Measurements from ENCODE around the gene RABEP1.
"Not testable (repeated sequence)": the region's sequence is repeated elsewhere in the genome, so short reads cannot be mapped to it uniquely, and the experiment has no call there.

The RABEP1 gene

DNA sequence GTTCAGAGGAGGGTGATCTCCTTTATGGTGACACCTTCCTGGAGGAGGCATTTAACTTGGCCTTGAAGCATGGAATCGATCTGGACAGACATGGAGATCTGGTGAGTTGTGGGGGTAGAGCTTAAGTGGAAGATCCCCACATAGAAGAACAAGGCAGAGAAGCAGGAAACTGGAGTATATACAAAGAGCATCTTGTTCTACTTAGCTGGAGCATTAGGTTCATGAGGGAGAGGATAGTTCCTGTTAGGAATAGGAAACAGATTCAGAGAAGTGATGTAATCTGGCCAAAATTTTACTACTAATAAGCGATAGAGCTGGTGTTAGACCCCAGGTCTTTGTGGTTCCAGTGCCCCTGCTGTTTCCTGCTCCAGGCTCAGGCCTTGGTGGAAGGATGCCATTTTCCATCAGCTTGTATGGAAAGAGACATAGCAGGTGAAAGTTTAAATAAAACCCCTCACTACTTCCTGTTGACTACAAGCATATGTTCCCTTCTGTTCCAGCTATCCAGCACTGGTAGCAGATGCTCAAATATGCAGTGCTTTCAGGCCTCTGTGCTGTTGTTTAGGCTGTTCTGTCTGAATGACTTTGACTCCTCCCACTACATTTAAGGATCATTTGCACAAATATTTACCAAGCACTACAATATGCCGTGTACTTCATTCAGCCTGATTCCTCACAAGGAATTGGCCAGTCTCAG is 147.3 kb downstream of the RABEP1 start:
- DNase-seq, result no peak

DNA sequence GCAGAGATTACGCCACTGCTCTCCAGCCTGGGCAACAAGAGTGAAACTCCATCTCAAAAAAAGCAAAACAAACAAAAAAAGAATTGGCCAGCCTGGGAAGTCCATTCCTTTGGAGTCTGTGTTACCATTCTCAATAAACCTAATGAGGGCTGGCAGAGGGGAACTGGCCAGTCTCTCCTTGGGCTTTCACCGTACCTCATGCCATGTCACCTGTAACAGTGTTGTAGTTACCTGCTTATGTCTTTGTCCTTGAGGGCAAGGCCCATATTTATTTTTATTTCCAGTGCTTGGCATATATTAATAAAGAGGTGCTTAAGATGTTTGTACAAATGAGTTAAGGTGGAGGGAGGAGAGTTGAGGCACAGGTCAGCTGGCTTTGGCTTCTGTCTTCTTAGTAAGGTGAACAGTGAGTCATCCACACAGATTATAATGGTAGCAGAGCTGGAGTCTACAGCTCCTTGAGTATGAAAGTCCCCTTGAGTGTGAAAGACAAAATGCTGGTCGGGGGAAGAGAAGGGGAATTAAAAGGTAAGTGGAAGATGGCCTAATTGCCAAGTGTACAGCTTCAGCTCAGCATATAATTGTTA is 148.4 kb downstream of the RABEP1 start:
- no peak for DNase-seq

- DNase-seq, result not testable (repeated sequence)
Observed at GRCh38 chr17:5431234-5431633, 149.2 kb downstream of the RABEP1 start.

DNA sequence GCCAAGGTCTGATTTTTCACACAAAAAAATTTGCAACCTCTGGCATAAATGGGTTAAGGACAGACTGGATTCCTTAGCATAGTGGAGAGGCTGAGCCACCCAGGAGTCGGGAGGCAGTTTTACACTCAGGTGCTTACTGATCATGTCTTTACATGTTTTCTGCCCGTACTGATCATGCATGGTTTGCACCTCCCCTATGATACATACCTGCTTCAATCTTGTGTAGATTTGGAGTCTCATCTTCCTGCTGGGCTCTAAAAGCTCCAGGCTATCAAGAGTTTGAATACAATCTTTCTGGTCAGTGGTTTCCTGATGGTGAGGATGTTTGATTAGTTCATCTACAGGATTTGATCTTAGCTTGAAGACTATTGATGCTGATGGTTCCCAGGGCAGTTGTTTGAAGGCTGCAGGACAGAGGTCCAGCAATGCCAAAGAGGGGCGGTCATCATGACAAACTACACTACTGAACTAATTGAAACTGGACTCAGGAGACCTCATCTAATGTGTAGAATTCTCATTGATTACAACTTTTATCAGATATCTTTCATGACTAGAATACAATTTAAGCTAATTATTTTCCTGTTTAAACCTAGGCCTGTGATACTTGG is 150.0 kb downstream of the RABEP1 start:
- no peak for DNase-seq

- DNase-seq, result no peak
Observed at GRCh38 chr17:5434984-5435383, 152.9 kb downstream of the RABEP1 start.

Measured in CD4-positive, alpha-beta T cell treated with Interferon alpha-2 for 1 hour (primary cell).